Muscle layer of duodenum (tissue), 2 donors: Measurements from ENCODE around the gene TFF2.

Source experiments
- H3K27ac ChIP-seq: one replicate; pipeline ENCODE4 v1.7.0; 2013; ENCODE audit warnings: mild to moderate bottlenecking, low read length
- H3K27me3 ChIP-seq: one replicate; pipeline ENCODE4 v1.7.0; 2013; ENCODE audit warnings: low read depth, mild to moderate bottlenecking, control low read depth, low read length
- H3K36me3 ChIP-seq, 2 donors: one replicate each; pipeline ENCODE4 v1.7.0; 2013; ENCODE audit warnings: low read length in 2 of 2, control low read depth in 1 of 2, mild to moderate bottlenecking in 1 of 2; ENCODE audit not compliant: insufficient read depth in 2 of 2, control insufficient read depth in 1 of 2
- H3K4me1 ChIP-seq, 2 donors: one replicate each; pipeline ENCODE4 v1.7.0; 2013; ENCODE audit warnings: low read length in 2 of 2, mild to moderate bottlenecking in 2 of 2, control low read depth in 1 of 2, moderate library complexity in 1 of 2; ENCODE audit not compliant: insufficient read depth in 2 of 2, control insufficient read depth in 1 of 2
- H3K4me3 ChIP-seq, 2 donors: one replicate each; pipeline ENCODE4 v1.7.0; 2013; ENCODE audit warnings: low read length in 2 of 2, low read depth in 1 of 2, mild to moderate bottlenecking in 1 of 2
- H3K9me3 ChIP-seq, 2 donors: one replicate each; pipeline ENCODE4 v1.7.0; 2013; ENCODE audit warnings: low read length in 2 of 2, control low read depth in 1 of 2, mild to moderate bottlenecking in 1 of 2; ENCODE audit not compliant: control insufficient read depth in 1 of 2
- donor health status: healthy.

Gene TFF2

GRCh38 chr21:42350927-42351426 is at the start of gene TFF2:
Gene TFF2, minus strand, starts transcription at chr21:42350994. Its CDS starts 37 bp downstream, at chr21:42350957.
- H3K4me1 ChIP-seq = no peaks in the 10 kb centered on the region
- no peak within 1 kb of the TSS for H3K4me3 ChIP-seq
- H3K36me3 ChIP-seq = no peaks in the 10 kb centered on the region
- peaks cover 6% of the 10 kb centered on the region for H3K27me3 ChIP-seq
- H3K27ac ChIP-seq = no peak within 1 kb of the TSS
- peaks cover 4 to 6% of the 10 kb centered on the region in 2 donors for H3K9me3 ChIP-seq

- Histone ChIP-seq H3K27ac (no peak overlapping the region), H3K9me3 (peaks cover 0 to 3% of the 10 kb centered on the region in 2 donors), H3K36me3 (no peaks in the 10 kb centered on the region), H3K4me3 (no peak overlapping the region), H3K4me1 (no peaks in the 10 kb centered on the region), H3K27me3 (no peaks in the 10 kb centered on the region)
Measured at GRCh38 chr21:42400525-42400924, 49.7 kb upstream of the TFF2 start.

GRCh38 chr21:42398436-42399028 is 47.7 kb upstream of the TFF2 start:
- Histone ChIP-seq H3K27me3 (no peaks in the 10 kb centered on the region), H3K36me3 (no peaks in the 10 kb centered on the region), H3K9me3 (peaks cover 0 to 3% of the 10 kb centered on the region in 2 donors), H3K4me3 (no peak overlapping the region), H3K4me1 (no peaks in the 10 kb centered on the region), H3K27ac (no peak overlapping the region)

- Histone ChIP-seq H3K27me3 (no peaks in the 10 kb centered on the region), H3K9me3 (peaks cover 0 to 3% of the 10 kb centered on the region in 2 donors), H3K4me3 (no peak overlapping the region), H3K36me3 (no peaks in the 10 kb centered on the region), H3K27ac (no peak overlapping the region), H3K4me1 (no peaks in the 10 kb centered on the region)
Measured at GRCh38 chr21:42397746-42398394, 47.1 kb upstream of the TFF2 start.

GRCh38 chr21:42396799-42397745 is 46.3 kb upstream of the TFF2 start:
- peaks cover 0 to 3% of the 10 kb centered on the region in 2 donors for H3K9me3 ChIP-seq
- H3K27ac ChIP-seq = no peak overlapping the region
- H3K4me1 ChIP-seq = no peaks in the 10 kb centered on the region
- H3K36me3 ChIP-seq = no peaks in the 10 kb centered on the region
- H3K27me3 ChIP-seq = no peaks in the 10 kb centered on the region
- H3K4me3 ChIP-seq = no peak overlapping the region

- Histone ChIP-seq H3K4me3 (no peak within 1 kb of the TSS), H3K36me3 (no peaks in the 10 kb centered on the region), H3K9me3 (no peaks in the 10 kb centered on the region), H3K27me3 (no peaks in the 10 kb centered on the region), H3K4me1 (no peaks in the 10 kb centered on the region), H3K27ac (no peak within 1 kb of the TSS)
Measured at GRCh38 chr21:42395905-42396651, 45.3 kb upstream of the TFF2 start, which contains the start of gene TMPRSS3. Gene TMPRSS3, minus strand, starts transcription at chr21:42396052. Its CDS starts 635 bp downstream, at chr21:42395417.

GRCh38 chr21:42395302-42395701 is 44.5 kb upstream of the TFF2 start:
- H3K4me3 ChIP-seq = no peak overlapping the region
- H3K27me3 ChIP-seq = no peaks in the 10 kb centered on the region
- no peak overlapping the region for H3K27ac ChIP-seq
- H3K4me1 ChIP-seq = no peaks in the 10 kb centered on the region
- no peaks in the 10 kb centered on the region for H3K9me3 ChIP-seq
- no peaks in the 10 kb centered on the region for H3K36me3 ChIP-seq

GRCh38 chr21:42393443-42393950 is 42.7 kb upstream of the TFF2 start:
- Histone ChIP-seq H3K9me3 (no peaks in the 10 kb centered on the region), H3K4me3 (no peak overlapping the region), H3K27me3 (no peaks in the 10 kb centered on the region), H3K4me1 (no peaks in the 10 kb centered on the region), H3K27ac (no peak overlapping the region), H3K36me3 (no peaks in the 10 kb centered on the region)

- H3K27me3 ChIP-seq = no peaks in the 10 kb centered on the region
- H3K4me1 ChIP-seq = no peaks in the 10 kb centered on the region
- H3K4me3 ChIP-seq = no peak overlapping the region
- no peaks in the 10 kb centered on the region for H3K9me3 ChIP-seq
- H3K36me3 ChIP-seq = no peaks in the 10 kb centered on the region
- no peak overlapping the region for H3K27ac ChIP-seq
Measured at GRCh38 chr21:42392731-42393442, 42.1 kb upstream of the TFF2 start.

GRCh38 chr21:42391297-42391696 is 40.5 kb upstream of the TFF2 start:
- H3K27ac ChIP-seq = no peak overlapping the region
- H3K4me3 ChIP-seq = no peak overlapping the region
- no peaks in the 10 kb centered on the region for H3K27me3 ChIP-seq
- H3K9me3 ChIP-seq = no peaks in the 10 kb centered on the region
- no peaks in the 10 kb centered on the region for H3K36me3 ChIP-seq
- H3K4me1 ChIP-seq = no peaks in the 10 kb centered on the region
